Kidney (tissue), 14 donors: ENCODE results near the gene SLC41A3. TPM values are rescaled to one million over a fixed set of nuclear protein-coding genes. Genes with fewer than 3 reads are reported as not detected.

Experiments
- DNase-seq, 5 donors: peaks; one replicate each; pipeline ENCODE4 v3.0.0-alpha.2; 2013 to 2020
- FAIRE-seq: peaks from 2 replicates; lab custom pipeline; 2012; peaks lifted over from hg19 to GRCh38; lab: Jason Lieb, UNC
- H3K27ac ChIP-seq, 2 donors: one replicate each; pipeline ENCODE4 v1.7.0; 2013; ENCODE audit warnings: low read depth in 2 of 2, low read length in 2 of 2, inconsistent platforms in 1 of 2
- H3K27me3 ChIP-seq: one replicate; pipeline ENCODE4 v1.7.1; 2013; ENCODE audit warnings: low read length, inconsistent platforms; ENCODE audit not compliant: control insufficient read depth, insufficient read depth
- H3K36me3 ChIP-seq, 3 donors: one replicate each; pipeline versions ENCODE4 v1.7.0 to v1.7.1; 2013; ENCODE audit warnings: low read length in 3 of 3, control low read depth in 1 of 3, inconsistent platforms in 1 of 3; ENCODE audit not compliant: insufficient read depth in 3 of 3, control insufficient read depth in 2 of 3
- H3K4me1 ChIP-seq, 3 donors: one replicate each; pipeline versions ENCODE4 v1.7.0 to v1.7.1; 2013; ENCODE audit warnings: low read length in 3 of 3, inconsistent platforms in 1 of 3, low read depth in 1 of 3; ENCODE audit not compliant: control insufficient read depth in 2 of 3, insufficient read depth in 2 of 3
- H3K4me3 ChIP-seq, 3 donors: one replicate each; pipeline versions ENCODE4 v1.7.0 to v1.8.1; 2013; ENCODE audit warnings: low read length in 3 of 3, control low read depth in 1 of 3, inconsistent platforms in 1 of 3
- H3K9ac ChIP-seq, 3 donors: one replicate each; pipeline versions ENCODE4 v1.7.0 to v1.7.1; 2013; ENCODE audit warnings: low read length in 3 of 3, control low read depth in 1 of 3, inconsistent platforms in 1 of 3
- H3K9me3 ChIP-seq, 3 donors: one replicate each; pipeline versions ENCODE4 v1.7.0 to v1.7.1; 2013; ENCODE audit warnings: low read length in 3 of 3, control low read depth in 1 of 3, inconsistent platforms in 1 of 3; ENCODE audit not compliant: control insufficient read depth in 2 of 3, insufficient read depth in 1 of 3
- CTCF ChIP-seq: IDR thresholded peaks from 3 replicates; pipeline ENCODE4 v1.5.1; 2012; ENCODE audit warnings: mild to moderate bottlenecking, moderate library complexity, borderline replicate concordance; ENCODE audit not compliant: insufficient read depth; ENCODE audit errors: extremely low read depth
- intact Hi-C: fragments of 100-400 bp; cut with DNase I; formaldehyde crosslinking; loops from one replicate; pipeline ENCODE4 v1.11.1; 2022
- polyA plus RNA-seq: library from polyadenylated mRNA; stranded (reverse); fragments of 350-450 nt; fragmentation: Illumina TruSeq; extraction: RNeasy Lipid Tissue Mini Kit (QIAGEN cat#74804); gene quantifications from one replicate; pipeline ENCODE4 v1.2.3, GENCODE V29; 2014; ENCODE audit warnings: low read depth, low replicate concordance; ENCODE audit not compliant: insufficient read depth
- total RNA-seq: library from RNA; stranded (reverse); fragmentation: NEBNext Ultra II Directional; extraction: Animal tissue kit (Norgen Biotek cat#: 25700); gene quantifications from one replicate; pipeline ENCODE4 v1.2.1, GENCODE V29; 2021
- donor health status: control.
- donor health status: control.
- donor health status: control.
- donor health status: control.
- donor health status: control.
- donor health status: DM: yes; HTN: yes; CAD: no.
- donor health status: Normal renal cell carcinoma (clear cell type).

The SLC41A3 gene
- total and polyA plus RNA-seq, 2 donors from 2014 or later, result 31.6 to 74.3 TPM

GRCh38 chr3:126127904-126128303 lies 44.0 kb upstream of the SLC41A3 start:
- Histone ChIP-seq H3K36me3 (peaks cover 0 to 28% (median 9%) of the 10 kb centered on the region in 3 donors), H3K9me3 (no peaks in the 10 kb centered on the region), H3K27me3 (no peaks in the 10 kb centered on the region), H3K27ac (no peak overlapping the region), H3K9ac (no peak overlapping the region), H3K4me3 (no peak overlapping the region), H3K4me1 (peaks cover 0 to 3% (median 0%) of the 10 kb centered on the region in 3 donors)
- FAIRE-seq (no peak), DNase-seq (peak in 2 of 5 donors; percentile 2 to 41)
- intact Hi-C loops, result loop anchor here (10.0 kb wide), 1 partner anchor 247 kb away; no protein-coding TSS in a partner anchor
- TF ChIP-seq CTCF, result no peak

- intact Hi-C loops, result loop anchor here (10.0 kb wide), 1 partner anchor 247 kb away; no protein-coding TSS in a partner anchor
- no peak overlapping the region for H3K27ac ChIP-seq
- H3K36me3 ChIP-seq, result peaks cover 0 to 28% (median 7%) of the 10 kb centered on the region in 3 donors
- FAIRE-seq (no peak), DNase-seq (peak in 3 of 5 donors; percentile 4 to 44 (median 23))
- H3K9me3 ChIP-seq, result no peaks in the 10 kb centered on the region
- H3K9ac ChIP-seq, result no peak overlapping the region
- H3K27me3 ChIP-seq, result no peaks in the 10 kb centered on the region
- TF ChIP-seq CTCF, result no peak
- H3K4me1 ChIP-seq, result peaks cover 0 to 3% (median 0%) of the 10 kb centered on the region in 3 donors
- H3K4me3 ChIP-seq, result no peak overlapping the region
Observed at GRCh38 chr3:126127452-126127851, 43.5 kb upstream of the SLC41A3 start.

- H3K27me3 ChIP-seq, result no peaks in the 10 kb centered on the region
- no peak for TF ChIP-seq CTCF
- DNase-seq (peak in 2 of 5 donors; percentile 1 to 32), FAIRE-seq (no peak)
- H3K9ac ChIP-seq, result no peak overlapping the region
- peaks cover 0 to 28% (median 5%) of the 10 kb centered on the region in 3 donors for H3K36me3 ChIP-seq
- no peaks in the 10 kb centered on the region for H3K9me3 ChIP-seq
- intact Hi-C loops, result loop anchor here (10.0 kb wide), 1 partner anchor 248 kb away; no protein-coding TSS in a partner anchor
- H3K27ac ChIP-seq, result no peak overlapping the region
- peaks cover 0 to 3% (median 0%) of the 10 kb centered on the region in 3 donors for H3K4me1 ChIP-seq
- no peak overlapping the region for H3K4me3 ChIP-seq
Observed at GRCh38 chr3:126126811-126127431, 43.0 kb upstream of the SLC41A3 start.
